ENCODE data around the gene POMGNT2. TPM values are rescaled to one million over a fixed set of nuclear protein-coding genes. Genes with fewer than 3 reads are reported as not detected.
"Not testable (repeated sequence)": the region's sequence is repeated elsewhere in the genome, so short reads cannot be mapped to it uniquely, and the experiment has no call there.

POMGNT2 gene
- total and polyA plus RNA-seq, 2 experiments from 2014 or later: 10.7 to 26.1 TPM

- Histone ChIP-seq H3K27me3 (ENCODE audit: insufficient read depth) (no peaks in the 10 kb centered on the region), H4K20me1 (replicated peaks; ENCODE audit: insufficient read depth) (no peaks in the 10 kb centered on the region), H2AFZ (no peak overlapping the region), H3F3A (replicated peaks; ENCODE audit: low read depth) (no peaks in the 10 kb centered on the region), H3K27ac (ENCODE audit: low read depth) (no peak overlapping the region), H3K4me1 (ENCODE audit: insufficient read depth) (no peaks in the 10 kb centered on the region), H3K36me3 (ENCODE audit: insufficient read depth) (no peaks in the 10 kb centered on the region), H3K79me2 (replicated peaks; ENCODE audit: insufficient read depth) (no peaks in the 10 kb centered on the region), H3K4me3 (no peak overlapping the region), H3K9me2 (ENCODE audit: insufficient read depth) (no peaks in the 10 kb centered on the region; the same call in 1 of the 2 replicates), H3K4me2 (no peak overlapping the region)
- no peaks in the 10 kb centered on the region for H3K4me1 Mint-ChIP-seq
- no peaks in the 10 kb centered on the region; the same call in 2 of the 3 replicates for H3K36me3 Mint-ChIP-seq (ENCODE audit: low read depth)
- H3K4me3 Mint-ChIP-seq: no peak overlapping the region
- H3K27ac Mint-ChIP-seq: no peak overlapping the region
- ATAC-seq (no peak), DNase-seq (ENCODE audit: low spot score) (no peak)
- peaks cover 4% of the 10 kb centered on the region for H3K27me3 Mint-ChIP-seq (ENCODE audit: insufficient read depth, low read depth, poor library complexity)
- peaks cover 5% of the 10 kb centered on the region; the same call in 2 of the 3 replicates for H3K9me3 Mint-ChIP-seq
- no peak for TF ChIP-seq REST (IDR thresholded peaks at IDR 0.05; ENCODE audit: unreplicated experiment)
- no peak for TF ChIP-seq EZH2 (IDR thresholded peaks at IDR 0.05; ENCODE audit: low read depth, unreplicated experiment)
These were observed 33.5 kb downstream of the POMGNT2 start for GRCh38 chr3:43072361-43072760.

- Mint-ChIP-seq H3K36me3 (ENCODE audit: low read depth) (no peaks in the 10 kb centered on the region; the same call in 2 of the 3 replicates), H3K4me1 (no peaks in the 10 kb centered on the region), H3K4me3 (no peak overlapping the region), H3K27ac (no peak overlapping the region), H3K9me3 (peaks cover 5% of the 10 kb centered on the region; the same call in 2 of the 3 replicates), H3K27me3 (ENCODE audit: insufficient read depth, low read depth, poor library complexity) (peaks cover 4% of the 10 kb centered on the region)
- Histone ChIP-seq H3K36me3 (ENCODE audit: insufficient read depth) (no peaks in the 10 kb centered on the region), H3K9me2 (ENCODE audit: insufficient read depth) (no peaks in the 10 kb centered on the region; the same call in 1 of the 2 replicates), H3K27ac (ENCODE audit: low read depth) (no peak overlapping the region), H2AFZ (no peak overlapping the region), H3K4me1 (ENCODE audit: insufficient read depth) (no peaks in the 10 kb centered on the region), H3K4me3 (no peak overlapping the region), H3K79me2 (replicated peaks; ENCODE audit: insufficient read depth) (no peaks in the 10 kb centered on the region), H3K4me2 (no peak overlapping the region), H3K27me3 (ENCODE audit: insufficient read depth) (no peaks in the 10 kb centered on the region), H3F3A (replicated peaks; ENCODE audit: low read depth) (no peaks in the 10 kb centered on the region), H4K20me1 (replicated peaks; ENCODE audit: insufficient read depth) (no peaks in the 10 kb centered on the region)
- peak; percentile 88 for ATAC-seq
- TF ChIP-seq CTCF (conservative IDR thresholded peaks at IDR 0.05; ENCODE audit: low read depth in 2 of 2): peak; percentile 83 to 85
- no peak for TF ChIP-seq CREB1 (CRISPR knock-in tag; IDR thresholded peaks at IDR 0.05; ENCODE audit: low read depth)
- no peak for TF ChIP-seq REST (IDR thresholded peaks at IDR 0.05; ENCODE audit: unreplicated experiment)
- no peak for TF ChIP-seq POLR2AphosphoS5 (IDR thresholded peaks at IDR 0.05; ENCODE audit: low read depth)
- peak; percentile 74 for DNase-seq (ENCODE audit: low spot score)
These were observed 34.5 kb downstream of the POMGNT2 start for GRCh38 chr3:43071313-43071893.

- not testable (repeated sequence) for H3K27ac Mint-ChIP-seq; H3K4me2 ChIP-seq; H3K9me3 Mint-ChIP-seq; H3K4me3 Mint-ChIP-seq; H3K27me3 Mint-ChIP-seq (ENCODE audit: insufficient read depth, low read depth, poor library complexity); H3K79me2 ChIP-seq (replicated peaks; ENCODE audit: insufficient read depth); H3K4me1 ChIP-seq (ENCODE audit: insufficient read depth); H3K36me3 ChIP-seq (ENCODE audit: insufficient read depth); H4K20me1 ChIP-seq (replicated peaks; ENCODE audit: insufficient read depth); H3K36me3 Mint-ChIP-seq (ENCODE audit: low read depth); H2AFZ ChIP-seq; DNase-seq (ENCODE audit: low spot score); H3K9me2 ChIP-seq (ENCODE audit: insufficient read depth); H3K4me3 ChIP-seq; ATAC-seq; H3K4me1 Mint-ChIP-seq; H3F3A ChIP-seq (replicated peaks; ENCODE audit: low read depth); H3K27ac ChIP-seq (ENCODE audit: low read depth); H3K27me3 ChIP-seq (ENCODE audit: insufficient read depth)
These were observed 35.2 kb downstream of the POMGNT2 start for GRCh38 chr3:43070670-43071069.
